ENCODE measurements around the gene XPNPEP2. TPM values are rescaled to one million over a fixed set of nuclear protein-coding genes. Genes with fewer than 3 reads are reported as not detected.
"Not testable (repeated sequence)": the region's sequence is repeated elsewhere in the genome, so short reads cannot be mapped to it uniquely, and the experiment has no call there.

The XPNPEP2 gene
- polyA plus RNA-seq, 3 donors, result 0.87 to 7.4 (median 6.4) TPM

DNA sequence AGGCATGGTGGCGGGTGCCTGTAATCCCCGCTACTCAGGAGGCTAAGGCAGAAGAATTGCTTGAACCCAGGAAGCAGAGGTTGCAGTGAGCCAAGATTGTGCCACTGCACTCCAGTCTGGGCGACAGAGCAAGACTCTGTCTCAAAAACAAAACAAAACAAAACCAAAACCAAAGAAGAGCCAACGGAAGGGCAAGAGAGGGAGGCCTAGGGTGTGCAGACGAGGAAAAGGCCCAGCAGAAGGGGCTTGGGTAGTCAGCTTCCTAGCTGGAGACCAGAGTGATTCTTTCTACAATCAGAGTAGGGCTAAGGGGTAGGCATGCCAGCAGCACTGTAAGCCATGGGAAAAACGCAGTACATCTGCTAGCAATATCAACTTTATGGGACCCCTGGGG is 4.0 kb downstream of the XPNPEP2 start:
- 68 to 87% (median 73%) methylated on average over 6 of the region's 6 CpGs for WGBS, 3 donors
- not testable (repeated sequence) for H3K27ac ChIP-seq (ENCODE audit: low read depth, low read length)

DNA sequence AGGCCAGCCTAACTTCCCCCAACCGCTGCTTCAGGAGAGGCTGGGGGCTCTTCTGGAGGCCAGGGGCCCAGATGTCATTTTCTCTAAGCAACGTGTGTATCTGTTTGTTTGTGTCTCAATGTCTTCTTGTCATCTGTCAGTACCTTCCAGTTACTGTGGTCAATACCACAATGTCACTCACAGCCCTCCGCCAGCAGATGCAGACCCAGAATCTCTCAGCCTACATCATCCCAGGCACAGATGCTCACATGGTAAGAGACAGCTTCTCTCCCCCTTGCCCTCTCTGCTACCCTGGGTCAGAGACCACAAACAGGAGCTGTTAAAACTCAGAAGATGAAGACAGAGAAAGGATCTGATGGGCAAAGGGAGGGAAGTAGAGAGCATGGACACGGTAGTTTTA is 5.0 kb downstream of the XPNPEP2 start:
- H3K27ac ChIP-seq (ENCODE audit: low read depth, low read length), result no peak overlapping the region
- WGBS, 3 donors, result 70 to 73% (median 71%) methylated on average over 3 to 4 of the region's 4 CpGs

DNA sequence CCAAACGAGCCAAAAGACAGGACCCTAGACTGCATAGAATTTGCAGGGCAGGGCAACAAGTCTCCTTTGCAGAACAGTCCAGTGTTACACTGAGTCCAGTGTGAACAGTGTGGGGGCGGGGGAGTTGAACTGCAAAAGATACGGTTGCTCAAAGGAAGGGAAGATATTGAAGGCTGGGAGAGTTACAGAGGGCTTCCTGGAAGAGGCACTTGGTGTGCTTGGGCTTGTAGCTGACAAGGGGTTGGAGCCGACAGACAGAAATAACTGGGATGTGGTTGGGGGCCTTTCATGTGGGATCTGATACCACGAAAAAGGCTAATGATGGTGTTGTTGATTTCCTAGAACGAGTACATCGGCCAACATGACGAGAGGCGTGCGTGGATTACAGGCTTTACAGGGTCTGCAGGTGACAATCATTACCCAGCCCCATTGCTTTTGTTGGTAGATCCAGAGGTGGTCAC is 6.1 kb downstream of the XPNPEP2 start:
- 75 to 87% (median 76%) methylated on average over 10 of the region's 10 CpGs for whole genome bisulfite sequencing, 3 donors
- no peak overlapping the region for H3K27ac ChIP-seq (ENCODE audit: low read depth, low read length)

DNA sequence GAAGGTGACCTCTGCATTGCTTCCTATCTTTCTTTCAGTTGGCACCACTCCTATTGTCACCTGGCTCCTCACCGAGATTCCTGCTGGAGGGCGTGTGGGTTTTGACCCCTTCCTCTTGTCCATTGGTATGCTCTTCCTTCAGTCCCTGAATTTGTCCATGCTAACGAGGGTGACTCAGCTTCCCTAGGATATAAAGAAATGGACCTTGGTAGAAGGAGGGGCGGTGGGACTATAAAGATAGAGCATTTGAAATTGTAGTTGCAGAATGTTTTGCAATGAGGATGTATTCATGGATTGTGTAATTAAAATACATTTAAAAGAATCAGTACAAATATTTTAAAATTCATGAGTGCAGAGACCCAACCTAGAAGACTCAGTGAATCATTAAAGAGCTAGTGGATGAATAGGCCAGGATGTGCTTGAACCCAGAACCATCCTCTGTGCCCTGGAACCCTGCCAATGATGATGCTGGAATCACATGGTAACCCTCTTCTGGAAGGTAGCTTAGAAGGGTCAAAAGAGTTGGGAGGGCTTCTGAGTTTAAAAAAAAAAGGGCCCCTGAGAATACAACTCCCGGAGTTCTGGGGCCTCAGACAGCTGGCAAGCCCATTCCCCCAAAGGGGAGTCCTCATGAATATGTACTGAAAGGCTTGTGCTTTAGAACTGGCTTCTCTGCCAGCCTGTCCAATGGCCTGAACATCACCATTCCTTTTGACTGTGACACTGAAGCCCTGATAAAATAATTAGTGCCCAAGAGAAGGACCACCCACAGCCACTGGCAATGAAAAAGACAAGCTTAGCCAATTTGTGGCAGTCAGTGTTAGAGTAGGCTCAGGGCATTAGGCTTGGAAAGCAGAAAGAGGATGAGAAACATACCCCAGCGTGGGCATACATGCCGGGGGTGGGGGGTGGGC is 8.0 kb downstream of the XPNPEP2 start:
- no peak overlapping the region for H3K27ac ChIP-seq (ENCODE audit: low read depth, low read length)
- WGBS, 3 donors, result 67 to 74% (median 70%) methylated on average over 7 of the region's 7 CpGs

DNA sequence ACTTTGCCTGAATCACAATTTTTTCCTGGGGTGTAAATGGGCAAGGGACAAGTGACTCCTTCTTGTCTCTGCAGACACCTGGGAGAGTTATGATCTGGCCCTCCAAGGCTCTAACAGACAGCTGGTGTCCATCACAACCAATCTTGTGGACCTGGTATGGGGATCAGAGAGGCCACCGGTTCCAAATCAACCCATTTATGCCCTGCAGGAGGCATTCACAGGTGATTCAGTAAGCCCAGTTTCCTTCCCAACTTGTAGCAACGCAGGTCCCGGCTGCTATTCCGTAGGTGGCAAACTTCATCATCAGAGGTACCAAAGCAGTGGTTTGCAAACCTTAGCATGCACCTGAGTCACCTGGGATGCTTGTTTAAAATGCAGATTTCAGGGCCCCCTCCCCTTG is 8.8 kb downstream of the XPNPEP2 start:
- no peak overlapping the region for H3K27ac ChIP-seq (ENCODE audit: low read depth, low read length)
- 60 to 93% (median 86%) methylated on average over 4 of the region's 4 CpGs for WGBS, 3 donors

DNA sequence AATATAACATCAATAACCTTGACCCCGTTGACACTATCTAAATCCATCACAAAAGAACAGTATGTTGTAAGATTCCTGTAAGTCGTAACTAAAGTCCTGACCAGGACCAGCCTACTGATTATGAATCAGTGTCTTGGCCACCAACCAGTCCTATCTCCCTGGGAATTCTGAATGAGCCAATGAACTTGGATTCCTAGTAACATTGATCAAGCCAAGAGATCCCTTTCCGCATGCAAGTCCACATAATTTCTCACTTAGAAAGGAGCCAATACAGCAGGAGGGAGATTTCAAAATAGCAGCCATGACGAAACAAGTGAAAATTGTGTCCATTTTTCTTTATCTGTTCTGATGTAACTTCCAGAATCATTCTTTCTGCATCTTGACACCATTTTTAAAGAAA is 9.5 kb downstream of the XPNPEP2 start:
- 29 to 53% (median 45%) methylated on average over 4 of the region's 4 CpGs for WGBS, 3 donors
- no peak overlapping the region for H3K27ac ChIP-seq (ENCODE audit: low read depth, low read length)

DNA sequence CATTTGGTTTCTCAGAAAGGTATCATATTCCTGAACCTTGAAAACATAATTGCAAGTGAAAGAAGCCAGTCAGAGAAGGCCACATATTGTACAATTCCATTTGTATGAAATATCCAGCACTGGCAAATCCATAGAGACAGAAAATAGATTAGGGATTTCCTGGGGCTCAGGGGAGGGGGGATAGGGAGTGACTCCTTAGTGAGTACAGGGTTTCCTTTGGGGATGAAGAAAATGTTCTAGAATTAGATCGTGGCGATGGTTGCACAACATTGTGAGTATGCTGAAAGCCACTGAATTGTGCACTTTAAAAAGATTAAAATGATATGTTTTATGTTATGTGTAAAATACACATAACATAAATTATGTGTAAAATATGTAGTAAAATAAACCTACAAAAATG is 10.3 kb downstream of the XPNPEP2 start:
- 27 to 61% (median 49%) methylated on average over 2 of the region's 2 CpGs for WGBS, 3 donors
- no peak overlapping the region for H3K27ac ChIP-seq (ENCODE audit: low read depth, low read length)

DNA sequence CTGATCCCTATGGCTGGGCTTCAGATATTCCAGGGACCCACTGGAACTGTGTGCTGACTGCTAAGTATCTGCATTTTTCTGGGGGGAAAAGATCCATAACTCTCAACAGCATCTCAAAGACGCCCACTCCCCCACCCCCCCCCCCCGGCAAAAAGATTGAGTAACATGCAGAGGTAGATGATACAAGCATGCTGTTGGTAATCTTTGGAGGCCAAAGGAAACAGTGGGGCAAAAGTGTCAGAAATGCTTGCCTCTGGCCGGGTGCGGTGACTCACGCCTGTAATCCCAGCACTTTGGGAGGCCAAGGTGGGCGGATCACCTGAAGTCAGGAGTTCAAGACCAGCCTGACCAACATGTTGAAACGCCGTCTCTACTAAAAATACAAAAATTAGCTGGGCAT is 12.2 kb downstream of the XPNPEP2 start:
- WGBS, 3 donors, result 66 to 84% (median 76%) methylated on average over 8 of the region's 8 CpGs

DNA sequence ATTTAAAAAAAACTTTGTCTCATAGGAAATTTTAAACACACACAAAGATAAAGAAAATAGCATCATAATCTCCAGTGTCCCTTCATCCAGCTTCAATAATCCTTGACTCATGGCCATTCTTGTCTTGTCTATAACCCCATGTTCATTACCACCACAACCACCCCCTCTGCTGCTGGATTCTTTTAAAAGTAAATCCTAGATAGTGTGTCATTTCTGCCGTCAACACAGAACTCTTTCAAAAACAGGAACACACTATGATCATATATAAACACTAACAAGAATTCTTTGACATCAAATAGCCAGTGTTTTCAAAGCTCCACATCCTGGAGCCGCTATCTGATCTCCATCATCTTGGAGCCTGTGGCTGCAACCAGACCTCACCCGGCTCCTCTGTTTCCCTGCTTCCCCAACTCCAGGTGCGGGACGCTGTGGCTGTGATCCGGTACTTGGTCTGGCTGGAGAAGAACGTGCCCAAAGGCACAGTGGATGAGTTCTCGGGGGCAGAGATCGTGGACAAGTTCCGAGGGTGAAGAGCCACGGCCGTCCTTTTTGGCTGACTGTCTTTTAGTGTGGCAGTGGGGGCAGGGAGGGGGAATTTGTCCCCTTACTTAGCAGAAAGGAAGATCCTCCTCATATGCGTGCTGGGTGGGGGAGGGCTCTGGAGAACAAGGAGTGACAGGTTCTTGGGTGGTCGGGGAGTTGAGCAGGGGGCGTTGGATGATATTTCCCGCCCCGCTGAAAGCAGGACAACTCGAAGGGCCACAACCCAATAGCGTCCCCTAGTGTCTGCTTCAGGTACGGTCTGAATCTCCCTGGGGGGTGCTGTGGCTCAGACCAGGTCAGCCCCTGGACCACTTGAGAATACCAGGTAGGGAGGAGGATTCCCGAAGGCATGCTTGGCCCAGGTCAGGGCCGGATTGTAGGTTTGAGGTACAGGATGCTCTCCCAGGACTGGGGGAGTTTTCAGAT is 15.6 kb downstream of the XPNPEP2 start:
- WGBS, 3 donors, result 41 to 57% (median 53%) methylated on average over 22 of the region's 22 CpGs
- H3K27ac ChIP-seq (ENCODE audit: low read depth, low read length), result no peak overlapping the region

More for the DNA sequence above, 12.2 kb downstream of the XPNPEP2 start:
- no peak overlapping the region for H3K27ac ChIP-seq (ENCODE audit: low read depth, low read length)

DNA sequence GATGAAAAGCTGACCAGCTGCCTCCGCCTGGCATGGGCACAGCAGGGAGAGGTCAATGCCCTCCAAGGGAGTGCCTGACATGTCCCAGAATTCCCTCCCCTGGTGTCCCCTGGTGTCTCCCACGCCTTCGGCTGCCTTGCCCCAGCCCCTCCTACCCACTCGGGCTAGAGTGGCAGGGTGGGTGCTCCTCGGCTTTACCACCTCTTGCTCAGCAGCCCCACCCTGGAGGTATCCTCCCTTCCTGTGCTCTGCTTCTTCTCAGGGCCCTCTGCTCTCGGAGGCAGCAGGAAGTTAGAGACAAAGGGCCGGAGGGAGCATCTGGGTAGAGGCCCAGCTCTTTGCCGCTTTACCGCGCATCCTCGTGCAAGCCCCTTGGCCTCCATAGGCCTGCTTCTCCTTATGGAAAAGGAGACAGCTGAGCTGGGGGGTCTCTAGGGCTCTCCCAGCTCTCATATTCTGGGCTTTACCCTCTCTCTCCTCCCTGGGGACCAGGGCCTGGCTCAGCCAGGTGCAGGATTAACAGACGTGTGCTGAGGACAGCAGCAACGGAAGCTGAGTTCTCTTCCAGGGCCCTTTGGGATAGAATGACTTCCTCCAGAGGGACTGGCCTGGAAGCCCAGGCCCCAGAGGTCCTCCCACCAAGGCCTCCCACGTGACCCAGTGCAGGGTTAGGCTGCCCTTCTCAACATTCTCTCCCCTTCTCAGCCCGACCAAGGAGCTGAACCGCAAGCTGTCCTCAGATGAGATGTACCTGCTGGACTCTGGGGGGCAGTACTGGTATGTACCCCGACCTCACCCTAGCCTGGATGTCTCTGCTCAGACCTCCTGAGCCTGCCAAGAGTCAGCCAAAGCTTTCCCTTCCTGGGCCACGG is 17.2 kb downstream of the XPNPEP2 start:
- no peak overlapping the region for H3K27ac ChIP-seq (ENCODE audit: low read depth, low read length)
- 63 to 81% (median 69%) methylated on average over 12 to 18 of the region's 18 CpGs for WGBS, 3 donors

DNA sequence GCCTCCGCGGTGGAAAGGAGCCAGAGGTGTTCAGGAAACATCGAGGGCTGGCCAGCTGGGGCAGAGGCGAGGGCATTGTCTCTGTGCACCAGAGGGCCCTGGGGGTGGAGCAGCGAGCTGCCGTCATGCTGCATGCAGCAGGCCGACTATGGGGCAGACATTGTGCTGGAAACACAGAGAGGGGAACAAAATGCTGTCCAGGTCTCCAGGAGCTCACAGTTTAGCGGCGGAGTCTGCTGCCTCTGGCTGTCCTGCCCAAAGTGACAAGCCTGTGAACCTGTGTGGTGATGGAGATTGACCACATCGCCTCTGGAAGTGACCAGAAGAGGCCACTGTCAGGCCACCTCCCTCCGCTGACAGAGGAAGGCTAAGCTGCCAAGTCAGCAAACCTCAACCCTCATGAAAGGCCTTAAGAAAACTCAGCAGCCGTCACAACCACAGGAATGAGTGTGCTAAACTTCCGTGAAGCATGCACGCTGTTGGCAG is 20.8 kb downstream of the XPNPEP2 start:
- H3K27ac ChIP-seq (ENCODE audit: low read depth, low read length), result no peak overlapping the region
- WGBS, 3 donors, result 21 to 51% (median 37%) methylated on average over 12 to 14 of the region's 14 CpGs

DNA sequence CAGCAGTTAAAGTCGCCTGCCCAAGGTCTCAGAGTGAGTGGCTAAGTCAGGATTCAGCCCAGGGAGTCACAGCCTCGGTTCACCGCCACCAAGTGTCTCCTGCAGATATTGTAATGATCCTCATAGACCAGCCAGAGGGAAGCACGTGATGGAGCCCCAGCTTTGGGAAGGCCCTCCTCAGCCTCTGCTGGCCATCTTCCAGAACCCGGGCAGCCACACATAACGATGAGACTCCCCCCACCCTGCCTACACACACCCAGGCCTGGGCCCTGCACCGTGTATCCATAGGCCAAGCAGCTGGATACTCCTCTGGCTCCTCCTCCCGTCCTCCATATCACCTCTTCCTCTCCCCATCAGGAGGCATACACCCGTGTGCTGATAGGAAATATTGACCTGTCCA is 21.4 kb downstream of the XPNPEP2 start:
- WGBS, 3 donors, result 49 to 63% (median 54%) methylated on average over 4 to 9 of the region's 9 CpGs
- H3K27ac ChIP-seq (ENCODE audit: low read depth, low read length), result no peak overlapping the region

DNA sequence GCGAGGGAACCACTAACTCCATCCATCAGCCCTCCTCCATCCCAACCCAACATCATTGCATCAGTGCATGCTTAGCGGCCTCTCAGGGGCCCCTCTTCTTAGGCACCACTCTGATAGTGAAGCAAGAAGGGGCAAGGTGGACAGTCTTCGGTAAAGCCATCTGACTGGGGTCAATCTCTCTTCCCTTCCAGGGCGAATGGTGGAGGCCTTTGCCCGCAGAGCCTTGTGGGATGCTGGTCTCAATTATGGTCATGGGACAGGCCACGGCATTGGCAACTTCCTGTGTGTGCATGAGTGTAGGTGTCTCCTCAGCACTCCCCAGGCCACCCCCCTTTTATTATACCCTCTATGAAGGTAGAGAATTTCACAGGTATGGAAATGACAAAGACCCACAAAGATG is 22.2 kb downstream of the XPNPEP2 start:
- WGBS, 3 donors, result 90 to 100% (median 93%) methylated on average over 3 to 6 of the region's 6 CpGs
- H3K27ac ChIP-seq (ENCODE audit: low read depth, low read length), result no peak overlapping the region

DNA sequence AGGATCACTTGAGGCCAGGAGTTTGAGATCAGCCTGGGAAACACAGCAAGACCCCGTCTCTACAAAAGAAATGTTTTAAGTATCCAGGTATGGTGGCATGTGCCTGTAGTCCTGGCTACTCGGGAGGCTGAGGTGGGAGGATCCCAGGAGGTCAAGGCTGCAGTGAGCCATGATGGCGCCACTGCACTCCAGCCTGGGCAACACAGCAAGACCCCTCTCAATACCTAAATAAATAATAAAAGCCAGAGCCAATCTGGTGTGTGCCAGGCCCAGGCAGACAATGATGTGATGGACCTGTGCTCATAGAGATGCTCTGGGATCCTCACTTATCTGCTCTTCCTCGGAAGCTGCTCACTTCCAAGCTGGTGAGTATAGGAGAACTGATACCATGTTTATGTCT is 22.8 kb downstream of the XPNPEP2 start:
- no peak overlapping the region for H3K27ac ChIP-seq (ENCODE audit: low read depth, low read length)
- 81 to 98% (median 96%) methylated on average over 4 of the region's 4 CpGs for WGBS, 3 donors

DNA sequence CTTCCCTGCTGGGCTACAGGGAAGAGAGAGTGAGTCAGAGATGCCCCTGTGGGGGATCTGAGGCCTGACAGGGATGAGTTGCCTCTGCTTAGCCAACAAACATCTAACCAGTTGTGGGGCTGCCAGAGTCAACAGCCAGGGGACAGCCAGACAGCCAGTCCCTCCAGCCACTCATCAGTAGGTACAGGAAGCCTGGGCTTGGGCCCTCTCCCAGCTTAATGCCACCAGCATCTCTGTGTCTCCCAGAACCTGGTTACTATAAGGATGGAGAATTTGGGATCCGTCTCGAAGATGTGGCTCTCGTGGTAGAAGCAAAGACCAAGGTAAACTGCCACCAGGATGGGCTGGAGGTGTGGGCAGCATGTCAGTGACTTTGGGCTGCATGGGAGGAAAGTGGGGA is 23.7 kb downstream of the XPNPEP2 start:
- no peak overlapping the region for H3K27ac ChIP-seq (ENCODE audit: low read depth, low read length)
- WGBS, 3 donors, result 87 to 95% (median 91%) methylated on average over 3 of the region's 3 CpGs

DNA sequence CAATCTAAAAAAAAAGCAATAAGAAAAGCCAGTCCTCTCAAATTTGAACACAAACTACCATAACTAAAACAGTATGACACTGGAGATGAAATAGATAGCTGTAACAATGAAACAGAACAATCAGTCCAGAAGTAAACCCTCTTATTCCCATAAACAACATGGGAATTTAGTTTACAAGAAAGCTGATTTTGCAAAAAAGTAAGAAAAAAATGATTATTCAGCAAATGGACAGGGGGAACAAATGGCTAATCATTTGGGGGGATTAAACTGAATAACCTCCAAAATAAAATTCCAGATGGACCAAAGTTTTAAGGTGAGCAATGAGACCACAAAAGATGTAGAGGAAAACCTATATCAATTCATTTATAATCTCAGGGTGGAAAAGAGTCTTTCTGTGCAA is 24.9 kb downstream of the XPNPEP2 start:
- H3K27ac ChIP-seq (ENCODE audit: low read depth, low read length), result no peak overlapping the region

DNA sequence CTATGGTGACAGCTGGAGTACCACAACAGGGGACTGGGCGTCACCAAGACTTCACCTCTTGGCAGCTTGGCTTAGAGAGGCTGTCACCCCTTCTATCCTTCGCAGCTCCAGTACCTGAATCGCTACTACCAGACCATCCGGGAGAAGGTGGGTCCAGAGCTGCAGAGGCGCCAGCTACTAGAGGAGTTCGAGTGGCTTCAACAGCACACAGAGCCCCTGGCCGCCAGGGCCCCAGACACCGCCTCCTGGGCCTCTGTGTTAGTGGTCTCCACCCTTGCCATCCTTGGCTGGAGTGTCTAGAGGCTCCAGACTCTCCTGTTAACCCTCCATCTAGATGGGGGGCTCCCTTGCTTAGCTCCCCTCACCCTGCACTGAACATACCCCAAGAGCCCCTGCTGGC is 29.4 kb downstream of the XPNPEP2 start:
- WGBS, 3 donors, result 91 to 95% (median 93%) methylated on average over 7 to 8 of the region's 8 CpGs
- no peak overlapping the region for H3K27ac ChIP-seq (ENCODE audit: low read depth, low read length)
